Heart right ventricle (tissue), 16 donors: ENCODE measurements around the gene C16orf46. TPM values are rescaled to one million over a fixed set of nuclear protein-coding genes. Genes with fewer than 3 reads are reported as not detected.

Experiments used
- ATAC-seq, 8 donors: fragments of 200-7000 bp; cut with Tn5 transposase; one replicate each; pipeline ENCODE4 v1.9.1; 2020; ENCODE audit warnings: mild to moderate bottlenecking in 8 of 8, moderate library complexity in 8 of 8, moderate number of reproducible peaks in 1 of 8
- DNase-seq, 2 donors: peaks; one replicate each; pipeline ENCODE4 v3.0.0-alpha.2; 2020
- H3K27ac ChIP-seq, 10 donors: fragments of 200-600 bp; sonication (generic) in 2 of 10; one replicate each; pipeline versions ENCODE4 v1.5.0 to v1.8.0; 2020 to 2022; ENCODE audit warnings: mild to moderate bottlenecking in 3 of 10
- H3K27me3 ChIP-seq, 7 donors: fragments of 200-600 bp; one replicate each; pipeline ENCODE4 v1.8.0; 2021 to 2022; ENCODE audit warnings: mild to moderate bottlenecking in 2 of 7
- H3K36me3 ChIP-seq, 9 donors: fragments of 200-600 bp; sonication (generic) in 1 of 9; one replicate each; pipeline versions ENCODE4 v1.5.0 to v1.8.0; 2020 to 2022; ENCODE audit warnings: mild to moderate bottlenecking in 2 of 9
- H3K4me1 ChIP-seq, 9 donors: fragments of 200-600 bp; sonication (generic) in 1 of 9; one replicate each; pipeline versions ENCODE4 v1.5.0 to v1.8.0; 2020 to 2022; ENCODE audit warnings: mild to moderate bottlenecking in 4 of 9
- H3K4me3 ChIP-seq, 10 donors: fragments of 200-600 bp; sonication (generic) in 2 of 10; one replicate each; pipeline versions ENCODE4 v1.5.0 to v1.8.0; 2020 to 2022; ENCODE audit warnings: mild to moderate bottlenecking in 7 of 10, moderate library complexity in 2 of 10
- H3K9me3 ChIP-seq, 11 donors: fragments of 200-600 bp in 10 of 11; sonication (generic) in 2 of 11; one replicate each; pipeline versions ENCODE4 v1.5.0 to v1.8.0; 2013 to 2022; ENCODE audit warnings: mild to moderate bottlenecking in 2 of 11, control low read depth in 1 of 11, moderate library complexity in 1 of 11
- WGBS, 2 donors: extraction: QIAGEN DNeasy Blood & Tissue Kit; methylation state at CpG; one replicate each; pipeline ENCODE4 v1.1.7; 2013; ENCODE audit warnings: inconsistent platforms in 1 of 2; 5-methylcytosine and 5-hydroxymethylcytosine counted together
- intact Hi-C, 10 donors: fragments of 100-400 bp; cut with DNase I; formaldehyde crosslinking; loops; one replicate each; pipeline versions ENCODE4 v1.11.1 to v1.14.2; 2022
- polyA plus RNA-seq, 2 donors: library from polyadenylated mRNA; stranded (reverse); fragments of 200-250 nt; gene quantifications; one replicate each; pipeline ENCODE4 v1.2.3, GENCODE V29; 2013
- total RNA-seq, 10 donors: library from RNA; stranded (reverse); fragmentation: NEBNext Ultra II Directional in 3 of 10; extraction: Animal tissue kit (Norgen Biotek cat#: 25700) in 3 of 10; gene quantifications; one replicate each; pipeline versions ENCODE4 v1.2.1 to v1.2.4, GENCODE V29; 2021 to 2023
- TF ChIP-seq, protein P1 (sequence below), 9 donors: fragments of 200-600 bp; sonication (generic) in 2 of 9; IDR thresholded peaks; one replicate each; pipeline versions ENCODE4 v1.5.0 to v1.8.0; 2021 to 2022; ENCODE audit warnings: antibody characterized with exemption in 9 of 9, mild to moderate bottlenecking in 5 of 9, moderate library complexity in 1 of 9
- donor health status: Arrhythmogenic right ventricular cardiomyopathy.
- donor health status: ischemic (EF 13 %, LVEDD 7.1; RV severe dilation, severe dysfunction).
- donor health status: healthy with polysubstance abuse.
- donor health status: DM: no; HTN: yes; CAD: no.
- donor health status: DM: no; HTN: no; CAD: no.
- donor health status: ischemic (EF 25% LVEDD 6.9; RV normal size, moderate dysfunction).
- donor health status: ischemic (EF 25% LVEDD 5.7; RV mildly dilated, moderate dysfunction).
- donor health status: healthy.
- donor health status: DM: yes; HTN: yes; CAD: no.
- donor health status: Ischemic cardiomyopathy.
- donor health status: ischemic (EF 35%, LVEDD 5.7; RV mildly dilated, moderate dysfunction).
- donor health status: nonischemic (EF 11% LVEDD 7.7; RV severe dilation, severe dysfunction).
- donor health status: DM: yes; HTN: yes; CAD: no.
- donor health status: PGD.
- donor health status: ischemic (EF 29% LVEDD 5.4; RV normal size, mild dysfunction).
- donor health status: nonischemic (EF 23%, LVEDD 6.1; RV moderate dilation, normal function).

Gene C16orf46
- total and polyA plus RNA-seq, 12 donors = 0.19 to 2.0 (median 0.57) TPM; not detected in 3

DNA sequence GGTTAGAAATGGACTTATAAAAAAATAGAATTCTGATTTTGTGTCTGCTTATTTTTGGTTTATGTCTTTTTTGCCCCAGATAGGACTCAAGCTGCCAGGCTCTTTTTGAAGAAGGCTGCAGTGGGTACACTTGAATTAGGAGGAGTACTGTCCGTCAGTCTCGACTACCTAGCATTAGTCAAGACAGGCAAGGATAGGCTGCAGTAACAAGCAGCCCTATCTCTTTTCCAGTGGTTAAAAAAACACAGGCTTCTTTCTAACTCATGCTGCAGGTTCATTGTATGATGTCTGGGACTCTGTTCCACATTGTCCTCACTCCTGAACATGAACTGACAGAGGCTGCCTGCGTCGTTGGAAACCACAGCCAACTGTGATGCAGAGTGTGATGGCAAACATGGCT lies 8.0 kb downstream of the C16orf46 start:
- peaks cover 0 to 4% (median 0%) of the 10 kb centered on the region in 11 donors for H3K9me3 ChIP-seq
- no peak overlapping the region for H3K4me3 ChIP-seq
- WGBS, 2 donors = 96 to 97% methylated on average over 4 of the region's 4 CpGs
- H3K27me3 ChIP-seq = no peaks in the 10 kb centered on the region
- DNase-seq (no peak), ATAC-seq (no peak)
- H3K36me3 ChIP-seq = no peaks in the 10 kb centered on the region
- H3K4me1 ChIP-seq = peaks cover 0 to 5% (median 0%) of the 10 kb centered on the region in 9 donors
- TF ChIP-seq, protein P1, sequence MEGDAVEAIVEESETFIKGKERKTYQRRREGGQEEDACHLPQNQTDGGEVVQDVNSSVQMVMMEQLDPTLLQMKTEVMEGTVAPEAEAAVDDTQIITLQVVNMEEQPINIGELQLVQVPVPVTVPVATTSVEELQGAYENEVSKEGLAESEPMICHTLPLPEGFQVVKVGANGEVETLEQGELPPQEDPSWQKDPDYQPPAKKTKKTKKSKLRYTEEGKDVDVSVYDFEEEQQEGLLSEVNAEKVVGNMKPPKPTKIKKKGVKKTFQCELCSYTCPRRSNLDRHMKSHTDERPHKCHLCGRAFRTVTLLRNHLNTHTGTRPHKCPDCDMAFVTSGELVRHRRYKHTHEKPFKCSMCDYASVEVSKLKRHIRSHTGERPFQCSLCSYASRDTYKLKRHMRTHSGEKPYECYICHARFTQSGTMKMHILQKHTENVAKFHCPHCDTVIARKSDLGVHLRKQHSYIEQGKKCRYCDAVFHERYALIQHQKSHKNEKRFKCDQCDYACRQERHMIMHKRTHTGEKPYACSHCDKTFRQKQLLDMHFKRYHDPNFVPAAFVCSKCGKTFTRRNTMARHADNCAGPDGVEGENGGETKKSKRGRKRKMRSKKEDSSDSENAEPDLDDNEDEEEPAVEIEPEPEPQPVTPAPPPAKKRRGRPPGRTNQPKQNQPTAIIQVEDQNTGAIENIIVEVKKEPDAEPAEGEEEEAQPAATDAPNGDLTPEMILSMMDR (IDR thresholded peaks at IDR 0.05) = no peak
- H3K27ac ChIP-seq = no peak overlapping the region
- intact Hi-C loops = no loop called here

DNA sequence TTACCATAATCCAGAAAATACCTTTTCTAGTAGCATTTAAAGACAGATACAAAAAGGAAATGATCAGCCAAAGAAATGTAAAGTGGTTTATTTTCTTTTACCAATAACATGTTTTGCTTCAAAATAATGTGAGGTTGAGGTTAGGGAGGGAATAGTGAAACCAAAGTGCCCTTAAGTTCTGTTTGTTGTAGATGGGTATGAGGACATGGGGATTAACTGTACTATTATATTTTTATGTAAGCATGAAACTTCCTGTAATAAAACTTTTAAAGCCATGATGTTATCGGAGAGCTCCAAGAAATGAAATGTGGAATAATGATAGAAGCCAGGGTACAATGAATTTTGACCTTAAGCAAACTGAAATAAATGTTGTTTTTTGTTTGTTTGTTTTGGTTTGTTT lies 9.9 kb downstream of the C16orf46 start:
- intact Hi-C loops = no loop called here
- Histone ChIP-seq H3K27me3 (no peaks in the 10 kb centered on the region), H3K4me3 (no peak overlapping the region), H3K9me3 (peaks cover 0 to 4% (median 0%) of the 10 kb centered on the region in 11 donors), H3K27ac (no peak overlapping the region), H3K36me3 (no peaks in the 10 kb centered on the region), H3K4me1 (peaks cover 0 to 5% (median 0%) of the 10 kb centered on the region in 9 donors)
- WGBS, 2 donors = 90 to 93% methylated on average over 1 of the region's 1 CpG
- no peak for ATAC-seq
- DNase-seq = no peak
- TF ChIP-seq, protein P1 (IDR thresholded peaks at IDR 0.05) = no peak

DNA sequence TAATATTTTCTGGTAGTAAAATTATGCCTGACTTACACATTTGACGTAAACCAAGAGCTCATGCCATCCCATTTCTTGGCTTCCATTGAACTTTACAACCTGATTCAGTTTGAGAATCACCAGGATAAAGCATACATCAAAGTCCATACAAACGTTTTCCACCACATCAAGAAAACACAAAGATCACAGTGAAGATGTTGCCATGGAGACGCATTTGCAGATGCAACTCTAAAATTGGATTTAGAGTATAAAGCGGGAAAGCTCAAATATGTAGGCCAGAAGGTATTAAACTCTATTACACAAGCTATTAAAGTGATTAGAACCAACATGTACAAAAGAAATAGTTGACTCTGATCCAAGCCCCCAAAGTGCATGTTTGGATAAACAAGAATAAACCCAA lies 10.4 kb downstream of the C16orf46 start:
- TF ChIP-seq, protein P1 (IDR thresholded peaks at IDR 0.05) = no peak
- Histone ChIP-seq H3K27me3 (no peaks in the 10 kb centered on the region), H3K9me3 (peaks cover 0 to 4% (median 0%) of the 10 kb centered on the region in 11 donors), H3K27ac (no peak overlapping the region), H3K36me3 (no peaks in the 10 kb centered on the region), H3K4me1 (peaks cover 0 to 5% (median 0%) of the 10 kb centered on the region in 9 donors), H3K4me3 (no peak overlapping the region)
- intact Hi-C loops = no loop called here
- no peak for DNase-seq
- no peak for ATAC-seq
- 77 to 80% methylated on average over 4 of the region's 4 CpGs for WGBS, 2 donors

DNA sequence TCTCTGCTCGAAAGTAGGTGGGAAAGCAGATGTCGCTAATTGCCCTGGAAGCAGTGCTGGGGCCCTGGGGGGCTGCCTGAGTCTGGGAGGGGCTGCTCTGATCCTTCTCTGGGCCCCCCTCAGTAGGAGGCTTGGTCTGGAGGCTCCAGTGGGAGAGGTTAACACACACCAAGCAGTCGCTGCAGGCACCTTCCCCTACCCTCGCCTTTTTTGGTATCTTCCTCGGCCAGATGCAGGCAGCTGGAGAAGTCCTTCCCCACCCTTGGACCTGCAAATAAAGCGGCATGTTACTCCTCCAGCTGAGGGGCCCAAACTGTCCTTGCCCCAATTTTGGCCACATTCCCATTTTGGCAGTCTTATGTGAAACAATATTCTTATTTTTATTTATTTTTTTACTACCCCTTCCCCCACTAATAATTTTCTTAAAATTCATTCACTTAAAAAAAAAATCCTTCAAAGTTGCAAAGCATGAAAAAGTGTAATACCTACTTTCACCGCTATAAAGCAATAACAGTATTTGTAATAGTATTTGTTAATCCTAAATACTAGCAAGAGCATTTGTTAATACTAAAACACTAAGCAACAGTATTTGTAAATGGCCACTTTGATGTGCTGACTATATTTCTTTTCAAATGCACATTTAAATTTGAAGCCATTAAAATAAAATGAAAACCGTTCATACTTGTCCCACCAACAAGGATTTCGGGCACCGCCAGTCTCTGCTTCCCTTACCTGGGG lies 15.0 kb downstream of the C16orf46 start:
- H3K27me3 ChIP-seq = no peaks in the 10 kb centered on the region
- H3K9me3 ChIP-seq = no peaks in the 10 kb centered on the region
- DNase-seq (no peak), ATAC-seq (no peak)
- TF ChIP-seq, protein P1 (IDR thresholded peaks at IDR 0.05) = no peak
- WGBS, 2 donors = 86 to 90% methylated on average over 10 of the region's 10 CpGs
- intact Hi-C loops = no loop called here
- H3K4me1 ChIP-seq = peaks cover 0 to 5% (median 0%) of the 10 kb centered on the region in 9 donors
- no peak overlapping the region for H3K27ac ChIP-seq
- H3K4me3 ChIP-seq = no peak overlapping the region
- H3K36me3 ChIP-seq = no peaks in the 10 kb centered on the region
